HCT116 (cell line): Measurements from ENCODE around the gene LIPA. TPM values are rescaled to one million over a fixed set of nuclear protein-coding genes. Genes with fewer than 3 reads are reported as not detected.

ENCODE experiments used
- ATAC-seq: fragments of 200-7000 bp; cut with Tn5 transposase; 2 replicates; pipeline ENCODE4 v1.9.1; 2020; ENCODE audit warnings: mild to moderate bottlenecking, moderate library complexity
- BruUV-seq: library from RNA; stranded (reverse); fragments of 400-500 nt; replicated peaks from 2 replicates; lab custom pipeline; 2021; lab: Mats Ljungman, UMichigan
- CTCF ChIA-PET: fragments of 300-600 bp; sonication (Branson Sonifier 250); formaldehyde crosslinking; loops from one replicate; lab custom pipeline; 2021; ENCODE audit warnings: antibody characterized with exemption; lab: Charles Lee
- POLR2A ChIA-PET: fragments of 300-600, 350-600 bp; sonication (Branson Sonifier 250); formaldehyde crosslinking; loops from one replicate; lab custom pipeline; 2021; ENCODE audit warnings: antibody characterized with exemption; lab: Charles Lee
- RAD21 ChIA-PET, 2 experiments: fragments of 300-600 bp; sonication (Branson Sonifier 250); formaldehyde crosslinking; loops; one replicate each; lab custom pipeline; 2023; ENCODE audit warnings: low total read pairs in 2 of 2; ENCODE audit not compliant: uncharacterized antibody in 2 of 2, unreplicated experiment in 2 of 2, low non-redundant PET in 1 of 2; lab: Charles Lee
- DNase-seq: peaks from one replicate; pipeline ENCODE4 v3.0.0-alpha.2; 2010; ENCODE audit warnings: low read depth, low spot score
- H2AFZ ChIP-seq: fragments of 200-600 bp; shearing (Covaris generic), sonication (generic); 2 replicates; pipeline ENCODE4 v1.6.1; 2017; ENCODE audit warnings: low read depth, mixed run types, mixed read lengths, antibody characterized with exemption, low read length; ENCODE audit not compliant: poor library complexity, severe bottlenecking
- H3K27ac ChIP-seq: 2 replicates; pipeline ENCODE4 v1.5.1; 2012; ENCODE audit warnings: low read depth, low read length
- H3K27me3 ChIP-seq: fragments of 200-600 bp; sonication (generic); 2 replicates; pipeline ENCODE4 v1.6.1; 2016; ENCODE audit warnings: mixed run types, low read length, mixed read lengths; ENCODE audit not compliant: insufficient read depth
- H3K36me3 ChIP-seq, 2 experiments: fragments of 200-500 bp in 1 of 2; fragments of 200-600 bp in 1 of 2; sonication (Bioruptor generic) in 1 of 2; sonication (generic) in 1 of 2; 2 replicates each; pipeline versions ENCODE4 v1.5.1 to v1.6.1; 2014 to 2016; ENCODE audit warnings: low read length in 2 of 2, inconsistent platforms in 1 of 2, mixed read lengths in 1 of 2, mixed run types in 1 of 2; ENCODE audit not compliant: insufficient read depth in 2 of 2, control insufficient read depth in 1 of 2
- H3K4me1 ChIP-seq, 2 experiments: fragments of 200-600 bp in 1 of 2; sonication (generic) in 1 of 2; 2 replicates each; pipeline versions ENCODE4 v1.5.1 to v1.6.1; 2012 to 2017; ENCODE audit warnings: low read length in 2 of 2, inconsistent platforms in 1 of 2, mild to moderate bottlenecking in 1 of 2, mixed read lengths in 1 of 2, mixed run types in 1 of 2, moderate library complexity in 1 of 2; ENCODE audit not compliant: insufficient read depth in 2 of 2, control insufficient read depth in 1 of 2
- H3K4me2 ChIP-seq: fragments of 200-600 bp; sonication (generic); 2 replicates; pipeline ENCODE4 v1.6.1; 2017; ENCODE audit warnings: mixed run types, low read length, mixed read lengths
- H3K4me3 ChIP-seq, 2 experiments: fragments of 200-600 bp in 1 of 2; sonication (generic) in 1 of 2; replicated peaks in 1 of 2; 2 replicates each; pipeline ENCODE4 v1.5.1; 2011 to 2016; ENCODE audit warnings: low read length in 2 of 2, control low read depth in 1 of 2, low read depth in 1 of 2, mild to moderate bottlenecking in 1 of 2, mixed read lengths in 1 of 2, mixed run types in 1 of 2
- H3K79me2 ChIP-seq: fragments of 200-600 bp; sonication (generic); 2 replicates; pipeline ENCODE4 v1.6.1; 2017; ENCODE audit warnings: mild to moderate bottlenecking, mixed run types, low read length, moderate library complexity, mixed read lengths; ENCODE audit not compliant: insufficient read depth
- H3K9ac ChIP-seq: fragments of 200-600 bp; sonication (generic); 2 replicates; pipeline ENCODE4 v1.6.1; 2016; ENCODE audit warnings: low read length, mixed read lengths
- H3K9me2 ChIP-seq: fragments of 200-600 bp; sonication (generic), shearing (Covaris generic); 2 replicates; pipeline ENCODE4 v1.6.1; 2017; ENCODE audit warnings: mixed run types, mild to moderate bottlenecking, moderate library complexity; ENCODE audit not compliant: insufficient read depth
- H3K9me3 ChIP-seq, 2 experiments: fragments of 200-500 bp in 1 of 2; fragments of 200-600 bp in 1 of 2; sonication (Bioruptor generic) in 1 of 2; sonication (generic) in 1 of 2; 2 replicates each; pipeline ENCODE4 v1.6.1; 2014 to 2017; ENCODE audit warnings: low read length in 2 of 2, mixed read lengths in 2 of 2, inconsistent platforms in 1 of 2, low read depth in 1 of 2, mild to moderate bottlenecking in 1 of 2, mixed run types in 1 of 2, moderate library complexity in 1 of 2; ENCODE audit not compliant: control insufficient read depth in 1 of 2, insufficient read depth in 1 of 2
- H4K20me1 ChIP-seq: fragments of 200-600 bp; sonication (generic), shearing (Covaris generic); 2 replicates; pipeline ENCODE4 v1.6.1; 2017; ENCODE audit warnings: mixed run types, mild to moderate bottlenecking, moderate library complexity; ENCODE audit not compliant: insufficient read depth
- CBX3 ChIP-seq: IDR thresholded peaks from 2 replicates; pipeline ENCODE4 v1.6.1; 2012; ENCODE audit warnings: low read depth
- EGR1 ChIP-seq: IDR thresholded peaks from 2 replicates; pipeline ENCODE4 v1.6.1; 2012; ENCODE audit warnings: low read depth
- EZH2 ChIP-seq: fragments of 200-600 bp; sonication (generic); IDR thresholded peaks from 2 replicates; pipeline ENCODE4 v1.6.1; 2017; ENCODE audit warnings: antibody characterized with exemption, mixed run types
- POLR2A ChIP-seq: IDR thresholded peaks from 2 replicates; pipeline ENCODE4 v1.7.0; 2011; ENCODE audit warnings: borderline replicate concordance; ENCODE audit not compliant: insufficient read depth, insufficient read length; ENCODE audit errors: extremely low read depth
- POLR2AphosphoS5 ChIP-seq: IDR thresholded peaks from 2 replicates; pipeline ENCODE4 v1.6.1; 2011; ENCODE audit warnings: mild to moderate bottlenecking, low read depth, low read length, moderate library complexity
- SIN3A ChIP-seq: IDR thresholded peaks from 2 replicates; pipeline ENCODE4 v1.6.1; 2012; ENCODE audit warnings: low read depth
- SP1 ChIP-seq: IDR thresholded peaks from 2 replicates; pipeline ENCODE4 v1.6.1; 2012; ENCODE audit warnings: low read depth
- ZNF274 ChIP-seq: fragments of 200-500 bp; sonication (Bioruptor generic); IDR thresholded peaks from 2 replicates; pipeline ENCODE4 v1.6.1; 2014; ENCODE audit warnings: mild to moderate bottlenecking, low read depth, low read length, inconsistent platforms
- intact Hi-C: fragments of 100-400 bp; cut with micrococcal nuclease; formaldehyde crosslinking; loops from 2 replicates; pipeline ENCODE4 v1.10.0; 2022
- total RNA-seq: library from RNA; stranded (reverse); gene quantifications from one replicate; pipeline ENCODE4 v1.2.1, GENCODE V29; 2021; ENCODE audit not compliant: unreplicated experiment
- TF ChIP-seq, protein P1 (sequence below): IDR thresholded peaks from 2 replicates; pipeline ENCODE4 v1.6.1; 2012

The LIPA gene
- total RNA-seq, 1 experiment from 2014 or later: 27.1 TPM

- Histone ChIP-seq H3K36me3 (no peaks in the 10 kb centered on the region), H3K9me3 (no peaks in the 10 kb centered on the region), H3K79me2 (no peaks in the 10 kb centered on the region), H4K20me1 (no peaks in the 10 kb centered on the region), H3K9me2 (peaks cover 2% of the 10 kb centered on the region; the same call in 1 of the 2 replicates), H3K4me1 (no peaks in the 10 kb centered on the region), H3K27me3 (no peaks in the 10 kb centered on the region), H3K9ac (no peak overlapping the region), H3K4me3 (no peak overlapping the region), H2AFZ (no peak overlapping the region), H3K4me2 (no peak overlapping the region), H3K27ac (no peak overlapping the region)
- intact Hi-C loops: no loop called here
- ChIA-PET CTCF (no interaction called here), POLR2A (no interaction called here), RAD21 (no interaction called here)
- no peak for TF ChIP-seq POLR2A
- no peak for TF ChIP-seq SP1
- no peak for TF ChIP-seq EZH2
- TF ChIP-seq POLR2AphosphoS5: no peak
- TF ChIP-seq ZNF274: no peak
- TF ChIP-seq, protein P1, sequence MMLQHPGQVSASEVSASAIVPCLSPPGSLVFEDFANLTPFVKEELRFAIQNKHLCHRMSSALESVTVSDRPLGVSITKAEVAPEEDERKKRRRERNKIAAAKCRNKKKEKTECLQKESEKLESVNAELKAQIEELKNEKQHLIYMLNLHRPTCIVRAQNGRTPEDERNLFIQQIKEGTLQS: no peak
- TF ChIP-seq CBX3: no peak
- DNase-seq (no peak), ATAC-seq (no peak)
- no TSS peak for BruUV-seq
These were observed 78.5 kb downstream of the LIPA start for GRCh38 chr10:89173075-89173474.

DNA sequence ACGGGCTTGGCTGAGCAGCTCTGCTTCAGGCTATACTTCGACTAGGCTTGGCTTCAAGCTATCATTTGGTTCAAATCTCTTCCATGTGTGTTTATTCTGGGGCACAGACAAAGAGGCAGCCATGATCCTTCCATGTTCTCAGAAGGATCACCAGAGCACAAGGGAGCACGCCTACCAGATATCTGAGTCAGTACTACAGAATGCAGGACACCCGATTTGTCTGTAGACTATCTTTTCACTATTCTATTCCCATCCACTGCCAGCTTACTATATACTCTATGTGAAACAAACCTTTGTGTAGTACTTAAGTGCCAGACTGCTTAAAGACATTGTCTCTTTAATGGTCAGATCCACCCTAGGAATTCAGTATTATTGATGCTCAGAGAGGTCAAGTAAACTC lies 79.6 kb downstream of the LIPA start:
- ChIA-PET RAD21 (no interaction called here), POLR2A (no interaction called here), CTCF (no interaction called here)
- no peaks in the 10 kb centered on the region for H3K79me2 ChIP-seq
- H3K4me3 ChIP-seq: no peak overlapping the region
- no peaks in the 10 kb centered on the region for H3K27me3 ChIP-seq
- H3K4me2 ChIP-seq: no peak overlapping the region
- intact Hi-C loops: no loop called here
- DNase-seq: no peak
- H3K9ac ChIP-seq: no peak overlapping the region
- peak overlapping the region; percentile 33 for H2AFZ ChIP-seq
- H3K4me1 ChIP-seq: no peaks in the 10 kb centered on the region
- no peak for ATAC-seq
- no peaks in the 10 kb centered on the region for H4K20me1 ChIP-seq
- no peaks in the 10 kb centered on the region for H3K36me3 ChIP-seq
- H3K27ac ChIP-seq: no peak overlapping the region
- H3K9me3 ChIP-seq: no peaks in the 10 kb centered on the region
- no TSS peak for BruUV-seq
- TF ChIP-seq POLR2A (no peak), POLR2AphosphoS5 (no peak), SIN3A (no peak), EGR1 (no peak)
- peaks cover 2% of the 10 kb centered on the region; the same call in 1 of the 2 replicates for H3K9me2 ChIP-seq
